Peyer's patch (tissue), 4 donors: ENCODE results near the gene MPP7.
A peak's percentile ranks its signal among the peaks of the same experiment; 100 is the strongest.

Source experiments
- POLR2A ChIP-seq, 2 donors: fragments of 450-650 bp; IDR thresholded peaks; one replicate each; pipeline ENCODE4 v1.5.1; 2017; ENCODE audit warnings: antibody characterized with exemption in 2 of 2, mild to moderate bottlenecking in 2 of 2, moderate library complexity in 2 of 2
- TF ChIP-seq, protein P1 (sequence below), 6 experiments: fragments of 450-650 bp in 4 of 6; fragments of 200-600 bp in 2 of 6; sonication (generic) in 1 of 6; IDR thresholded peaks; one replicate each; pipeline ENCODE4 v1.5.1; 2017 to 2019; ENCODE audit warnings: antibody characterized with exemption in 6 of 6, mild to moderate bottlenecking in 3 of 6, moderate library complexity in 1 of 6

DNA sequence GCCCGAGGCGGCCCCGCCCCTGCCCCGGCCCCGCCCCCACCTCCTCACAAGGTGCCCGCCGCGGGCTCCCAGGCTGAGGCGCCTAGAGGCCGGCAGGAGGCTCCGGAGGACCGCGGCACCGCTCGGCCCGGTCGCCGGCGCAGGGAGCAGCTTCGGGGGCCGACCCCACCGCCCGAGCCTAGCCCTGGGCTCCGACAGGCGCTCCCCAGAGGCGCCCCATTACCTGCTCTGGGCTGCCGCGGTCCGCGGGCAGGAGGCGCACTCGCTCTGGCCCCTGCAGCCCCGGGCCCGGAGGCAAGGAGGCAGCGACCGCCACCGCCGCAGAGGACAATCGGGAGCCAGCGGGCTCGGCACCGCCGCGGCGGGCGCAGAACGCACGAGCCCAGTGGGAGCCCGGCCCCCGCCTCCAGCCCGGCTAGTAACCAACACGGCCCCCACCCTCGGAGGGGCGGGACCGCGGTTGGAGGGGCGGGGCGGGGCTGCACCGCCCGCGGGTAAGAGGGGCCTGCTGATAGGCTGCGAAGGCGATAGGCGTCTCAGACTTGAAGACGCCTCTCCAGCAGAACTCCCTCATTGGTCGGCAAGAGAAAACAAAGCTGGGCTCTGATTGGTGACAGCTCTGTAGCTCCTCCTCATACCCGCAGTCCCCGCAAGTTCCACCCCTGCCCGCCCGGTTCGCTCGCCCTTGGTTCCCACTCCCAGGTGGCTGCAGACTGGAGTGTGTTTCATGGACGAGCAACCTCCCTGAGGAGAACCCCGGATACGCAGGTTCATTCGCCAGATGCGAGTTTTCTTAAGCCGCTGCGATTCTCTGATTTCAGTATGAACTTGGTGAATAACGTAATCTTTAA is at the start of gene MPP7:
- TF ChIP-seq, protein P1, sequence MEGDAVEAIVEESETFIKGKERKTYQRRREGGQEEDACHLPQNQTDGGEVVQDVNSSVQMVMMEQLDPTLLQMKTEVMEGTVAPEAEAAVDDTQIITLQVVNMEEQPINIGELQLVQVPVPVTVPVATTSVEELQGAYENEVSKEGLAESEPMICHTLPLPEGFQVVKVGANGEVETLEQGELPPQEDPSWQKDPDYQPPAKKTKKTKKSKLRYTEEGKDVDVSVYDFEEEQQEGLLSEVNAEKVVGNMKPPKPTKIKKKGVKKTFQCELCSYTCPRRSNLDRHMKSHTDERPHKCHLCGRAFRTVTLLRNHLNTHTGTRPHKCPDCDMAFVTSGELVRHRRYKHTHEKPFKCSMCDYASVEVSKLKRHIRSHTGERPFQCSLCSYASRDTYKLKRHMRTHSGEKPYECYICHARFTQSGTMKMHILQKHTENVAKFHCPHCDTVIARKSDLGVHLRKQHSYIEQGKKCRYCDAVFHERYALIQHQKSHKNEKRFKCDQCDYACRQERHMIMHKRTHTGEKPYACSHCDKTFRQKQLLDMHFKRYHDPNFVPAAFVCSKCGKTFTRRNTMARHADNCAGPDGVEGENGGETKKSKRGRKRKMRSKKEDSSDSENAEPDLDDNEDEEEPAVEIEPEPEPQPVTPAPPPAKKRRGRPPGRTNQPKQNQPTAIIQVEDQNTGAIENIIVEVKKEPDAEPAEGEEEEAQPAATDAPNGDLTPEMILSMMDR (IDR thresholded peaks at IDR 0.05): peak in 5 of 6 experiments; percentile 37 to 62 (median 50)
- TF ChIP-seq POLR2A (IDR thresholded peaks at IDR 0.05): peak; percentile 37 to 62
